Body of pancreas (tissue), 4 donors: ENCODE data around the gene OLFML2A. TPM values are rescaled to one million over a fixed set of nuclear protein-coding genes. Genes with fewer than 3 reads are reported as not detected.

ENCODE experiments used
- ATAC-seq: fragments of 150-250 bp; one replicate; pipeline ENCODE4 v1.9.1; 2016
- DNase-seq, 4 donors: peaks; one replicate each; pipeline ENCODE4 v3.0.0-alpha.2; 2019
- H3K27ac ChIP-seq, 4 donors: fragments of 200-600 bp; sonication (generic); 1 replicate in 3 of 4; 2 replicates in 1 of 4; pipeline versions ENCODE4 v1.5.1 to v1.6.1; 2016 to 2019; ENCODE audit warnings: mild to moderate bottlenecking in 1 of 4, mixed read lengths in 1 of 4, moderate library complexity in 1 of 4
- H3K27me3 ChIP-seq, 2 donors: fragments of 200-600 bp; sonication (generic); one replicate each; pipeline ENCODE4 v1.6.0; 2016; ENCODE audit warnings: mild to moderate bottlenecking in 1 of 2
- H3K36me3 ChIP-seq, 2 donors: fragments of 200-600 bp; sonication (generic); replicated peaks in 1 of 2; 2 replicates each; pipeline ENCODE4 v1.5.1; 2016; ENCODE audit warnings: low read depth in 2 of 2; ENCODE audit not compliant: insufficient read depth in 1 of 2
- H3K4me1 ChIP-seq: fragments of 200-600 bp; sonication (generic); one replicate; pipeline ENCODE4 v1.6.0; 2016
- H3K4me3 ChIP-seq, 2 donors: fragments of 200-600 bp; sonication (generic); 1 replicate in 1 of 2; 2 replicates in 1 of 2; pipeline ENCODE4 v1.5.1; 2016 to 2019
- H3K9me3 ChIP-seq, 3 donors: fragments of 200-600 bp; sonication (generic); 1 replicate in 2 of 3; 2 replicates in 1 of 3; pipeline ENCODE4 v1.5.1; 2016
- POLR2A ChIP-seq, 3 donors: fragments of 450-650 bp; IDR thresholded peaks; one replicate each; pipeline ENCODE4 v1.6.1; 2016; ENCODE audit warnings: antibody characterized with exemption in 3 of 3, mild to moderate bottlenecking in 2 of 3
- WGBS, 2 donors: methylation state at CpG; one replicate each; pipeline ENCODE4 v1.1.5; 2017; 5-methylcytosine and 5-hydroxymethylcytosine counted together
- intact Hi-C: fragments of 100-400 bp; cut with DNase I; formaldehyde crosslinking; loops from one replicate; pipeline ENCODE4 v1.15.1; 2023
- total RNA-seq, 2 donors: library from RNA; depleted of rRNA; stranded (reverse); fragments of >200 nt; gene quantifications; one replicate each; pipeline ENCODE4 v1.1.0, GENCODE V29; 2016
- TF ChIP-seq, protein P1 (sequence below), 7 experiments: fragments of 450-650 bp in 4 of 7; fragments of 200-600 bp in 3 of 7; sonication (generic) in 3 of 7; IDR thresholded peaks; one replicate each; pipeline ENCODE4 v1.5.1; 2016 to 2019; ENCODE audit warnings: antibody characterized with exemption in 7 of 7

OLFML2A gene
- total RNA-seq, 2 donors from 2014 or later, result 4.4 to 5.3 TPM

DNA sequence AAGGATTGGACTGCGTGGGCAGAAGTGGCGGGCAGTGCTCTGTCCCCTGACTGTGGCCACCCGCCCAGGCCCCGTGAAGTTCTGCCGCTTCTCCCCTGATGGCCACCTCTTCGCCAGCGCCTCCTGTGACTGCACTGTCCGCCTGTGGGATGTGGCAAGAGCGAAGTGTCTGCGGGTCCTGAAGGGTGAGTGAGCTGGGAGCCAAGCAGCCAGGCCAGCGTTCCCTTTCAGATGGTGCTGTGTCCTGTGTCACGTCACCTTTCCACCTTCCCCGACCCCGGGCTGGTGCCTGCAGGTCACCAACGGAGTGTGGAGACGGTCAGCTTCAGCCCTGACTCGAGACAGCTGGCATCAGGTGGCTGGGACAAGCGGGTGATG is 78.6 kb downstream of the OLFML2A start:
- TF ChIP-seq, protein P1, sequence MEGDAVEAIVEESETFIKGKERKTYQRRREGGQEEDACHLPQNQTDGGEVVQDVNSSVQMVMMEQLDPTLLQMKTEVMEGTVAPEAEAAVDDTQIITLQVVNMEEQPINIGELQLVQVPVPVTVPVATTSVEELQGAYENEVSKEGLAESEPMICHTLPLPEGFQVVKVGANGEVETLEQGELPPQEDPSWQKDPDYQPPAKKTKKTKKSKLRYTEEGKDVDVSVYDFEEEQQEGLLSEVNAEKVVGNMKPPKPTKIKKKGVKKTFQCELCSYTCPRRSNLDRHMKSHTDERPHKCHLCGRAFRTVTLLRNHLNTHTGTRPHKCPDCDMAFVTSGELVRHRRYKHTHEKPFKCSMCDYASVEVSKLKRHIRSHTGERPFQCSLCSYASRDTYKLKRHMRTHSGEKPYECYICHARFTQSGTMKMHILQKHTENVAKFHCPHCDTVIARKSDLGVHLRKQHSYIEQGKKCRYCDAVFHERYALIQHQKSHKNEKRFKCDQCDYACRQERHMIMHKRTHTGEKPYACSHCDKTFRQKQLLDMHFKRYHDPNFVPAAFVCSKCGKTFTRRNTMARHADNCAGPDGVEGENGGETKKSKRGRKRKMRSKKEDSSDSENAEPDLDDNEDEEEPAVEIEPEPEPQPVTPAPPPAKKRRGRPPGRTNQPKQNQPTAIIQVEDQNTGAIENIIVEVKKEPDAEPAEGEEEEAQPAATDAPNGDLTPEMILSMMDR (IDR thresholded peaks at IDR 0.05), result no peak
- TF ChIP-seq POLR2A (IDR thresholded peaks at IDR 0.05), result no peak
- DNase-seq, result no peak
- intact Hi-C loops, result loop anchor here (2.0 to 10.0 kb wide), 2 partner anchors 83 to 289 kb away; partner anchors contain the start of gene SCAI
- Histone ChIP-seq H3K9me3 (no peaks in the 10 kb centered on the region), H3K36me3 (peaks cover 14 to 25% of the 10 kb centered on the region in 2 donors), H3K27me3 (no peaks in the 10 kb centered on the region), H3K27ac (no peak overlapping the region), H3K4me1 (peaks cover 40% of the 10 kb centered on the region), H3K4me3 (no peak overlapping the region)
- no peak for ATAC-seq
- 75 to 79% methylated on average over 10 to 11 of the region's 18 CpGs for WGBS, 2 donors

- TF ChIP-seq, protein P1 (IDR thresholded peaks at IDR 0.05), result peak in 4 of 7 experiments; percentile 24 to 47 (median 35)
- no peak for TF ChIP-seq POLR2A (IDR thresholded peaks at IDR 0.05)
- WGBS, 2 donors, result 44 to 56% methylated on average over 3 to 12 of the region's 16 CpGs
- ATAC-seq, result no peak
Measured at GRCh38 chr9:124855944-124856765, 79.2 kb downstream of the OLFML2A start.

DNA sequence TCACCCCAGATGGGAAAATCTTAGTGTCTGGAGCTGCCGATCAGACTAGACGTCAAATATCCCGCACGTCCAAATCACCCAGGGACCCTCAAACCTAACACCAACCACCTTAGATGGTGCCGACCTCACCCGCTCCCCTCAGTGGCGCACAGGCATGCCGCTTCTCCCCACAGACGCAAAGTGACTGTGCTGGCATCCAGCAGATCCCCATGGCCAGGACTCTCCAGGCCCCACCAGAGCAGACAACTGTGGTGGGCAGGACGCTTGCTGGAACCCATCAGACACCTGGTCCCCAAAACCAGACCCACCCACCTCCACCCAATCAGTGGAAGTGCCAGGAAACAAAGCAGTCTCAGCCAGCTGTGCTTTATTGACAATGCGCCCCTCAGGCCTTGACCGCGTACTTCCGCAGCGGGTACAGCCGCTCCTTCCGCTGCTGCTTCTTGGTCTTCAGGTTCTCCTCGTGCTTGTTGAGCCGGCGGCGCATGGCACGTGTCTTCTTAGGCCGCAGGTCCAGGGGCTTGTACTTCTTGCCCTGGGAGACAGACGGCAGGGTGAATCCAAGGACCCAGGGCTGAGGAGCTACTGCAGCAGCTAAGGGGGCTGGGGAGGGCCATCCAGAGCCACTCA is 80.7 kb downstream of the OLFML2A start:
- 80 to 88% methylated on average over 12 to 24 of the region's 24 CpGs for WGBS, 2 donors
- Histone ChIP-seq H3K9me3 (no peaks in the 10 kb centered on the region), H3K27ac (no peak overlapping the region), H3K36me3 (peaks cover 14 to 25% of the 10 kb centered on the region in 2 donors), H3K27me3 (no peaks in the 10 kb centered on the region), H3K4me1 (peaks cover 45% of the 10 kb centered on the region), H3K4me3 (no peak overlapping the region)
- TF ChIP-seq, protein P1 (IDR thresholded peaks at IDR 0.05), result no peak
- TF ChIP-seq POLR2A (IDR thresholded peaks at IDR 0.05), result no peak
- intact Hi-C loops, result loop anchor here (10.0 kb wide), 1 partner anchor 287 kb away; the partner anchor contains the start of gene SCAI
- DNase-seq (peak in 1 of 4 donors; percentile 40), ATAC-seq (no peak)

More at GRCh38 chr9:124855944-124856765, 79.2 kb downstream of the OLFML2A start:
- H3K27ac ChIP-seq, result no peak overlapping the region
- peaks cover 14 to 25% of the 10 kb centered on the region in 2 donors for H3K36me3 ChIP-seq
- H3K9me3 ChIP-seq, result no peaks in the 10 kb centered on the region
- H3K4me3 ChIP-seq, result no peak overlapping the region
- H3K4me1 ChIP-seq, result peaks cover 46% of the 10 kb centered on the region
- intact Hi-C loops, result loop anchor here (2.0 to 10.0 kb wide), 2 partner anchors 83 to 289 kb away; partner anchors contain the start of gene SCAI
- peak in 2 of 4 donors; percentile 41 to 60 for DNase-seq
- no peaks in the 10 kb centered on the region for H3K27me3 ChIP-seq

GRCh38 chr9:124858330-124859046 is 81.6 kb downstream of the OLFML2A start:
- intact Hi-C loops, result loop anchor here (10.0 kb wide), 1 partner anchor 286 kb away; the partner anchor contains the start of gene SCAI
- peaks cover 44% of the 10 kb centered on the region for H3K4me1 ChIP-seq
- WGBS, 2 donors, result 61 to 69% methylated on average over 3 to 9 of the region's 9 CpGs
- no peak for TF ChIP-seq POLR2A (IDR thresholded peaks at IDR 0.05)
- TF ChIP-seq, protein P1 (IDR thresholded peaks at IDR 0.05), result no peak
- H3K27me3 ChIP-seq, result no peaks in the 10 kb centered on the region
- H3K4me3 ChIP-seq, result no peak overlapping the region
- DNase-seq, result no peak
- no peaks in the 10 kb centered on the region for H3K9me3 ChIP-seq
- no peak overlapping the region for H3K27ac ChIP-seq
- peaks cover 14 to 25% of the 10 kb centered on the region in 2 donors for H3K36me3 ChIP-seq
- no peak for ATAC-seq
